ENCODE results near the gene PLEKHG2. TPM values are rescaled to one million over a fixed set of nuclear protein-coding genes. Genes with fewer than 3 reads are reported as not detected.
A peak's percentile ranks its signal among the peaks of the same experiment; 100 is the strongest.

Gene PLEKHG2
- total and polyA plus RNA-seq, 9 of the 15 experiments (the other 6 are each of a cell fraction or from before 2014, with no cell fraction given), result 0.98 to 45.7 (median 9.8) TPM

DNA sequence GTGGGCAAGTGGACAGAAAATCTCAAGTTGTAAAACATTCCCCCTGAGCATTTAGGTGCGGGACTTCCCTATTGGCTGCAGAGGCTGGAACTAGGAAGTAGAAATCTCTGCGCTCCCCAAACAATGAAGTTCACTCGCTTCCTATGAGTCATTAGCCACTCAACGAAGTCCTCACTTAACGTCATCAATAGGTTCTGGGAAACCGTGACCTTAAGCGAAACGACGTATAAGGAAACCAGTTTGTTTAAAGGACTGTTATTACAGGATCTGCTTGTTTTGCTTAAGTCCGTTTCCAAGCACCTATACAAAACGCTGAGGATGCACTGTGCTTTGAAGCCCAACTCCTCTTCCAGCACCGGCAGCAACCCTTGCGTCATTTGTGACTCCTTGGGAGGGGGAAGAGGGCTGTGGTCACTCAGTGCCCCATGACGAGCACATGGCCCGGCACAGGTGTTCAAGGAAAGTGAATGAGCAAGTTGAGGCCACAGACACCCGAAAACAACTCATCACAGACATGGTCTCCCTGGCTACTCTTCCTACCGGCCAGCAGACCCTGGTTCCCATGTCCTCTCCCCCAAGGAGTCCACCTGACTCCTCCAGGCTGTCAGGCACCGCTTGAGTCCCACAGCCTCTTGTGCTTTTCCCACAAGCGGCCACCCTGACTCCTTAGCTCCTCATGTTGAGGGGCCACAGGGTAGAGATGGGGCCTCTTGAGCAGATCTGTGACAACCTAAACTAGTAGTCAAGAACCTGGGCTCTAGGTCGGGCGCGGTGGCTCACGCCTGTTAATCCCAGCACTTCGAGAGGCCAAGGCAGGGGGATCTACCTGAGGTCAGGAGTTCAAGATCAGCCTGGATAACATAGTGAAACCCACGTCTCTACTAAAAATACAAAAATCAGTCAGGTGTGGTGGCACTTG is 18.5 kb downstream of the PLEKHG2 start (continued):
- TF ChIP-seq CTBP1 (IDR thresholded peaks at IDR 0.05; ENCODE audit: borderline replicate concordance) (peak; percentile 76; the same call in 1 of the 2 replicates), MAFF (IDR thresholded peaks at IDR 0.05; ENCODE audit: low read length) (0 out of 2 replicates have a peak, but pooled peaks have one; percentile 9), CC2D1A (IDR thresholded peaks at IDR 0.05) (no peak; the same call in 1 of the 2 replicates), KLF1 (tag; IDR thresholded peaks at IDR 0.05) (no peak), FOXK2 (conservative IDR thresholded peaks at IDR 0.05 in 1 of 2, IDR thresholded peaks at IDR 0.05 in 1 of 2; ENCODE audit: low read depth in 2 of 2) (peak; percentile 44 to 53; a peak in 2 of 4 replicates), POLR3A (IDR thresholded peaks at IDR 0.05; ENCODE audit: borderline replicate concordance, extremely low read depth, insufficient read depth, insufficient read length) (no peak), ZNF764 (CRISPR knock-in tag; IDR thresholded peaks at IDR 0.05; ENCODE audit: low read depth) (no peak), ZEB2 (IDR thresholded peaks at IDR 0.05) (no peak; the same call in 1 of the 2 replicates), ZNF76 (CRISPR knock-in tag; IDR thresholded peaks at IDR 0.05; ENCODE audit: borderline replicate concordance) (no peak), TBL1XR1 (IDR thresholded peaks at IDR 0.05; ENCODE audit: low read length in 2 of 2) (no peak), FOSL1 (tag; conservative IDR thresholded peaks at IDR 0.05) (peak; percentile 97)
- TF ChIP-seq, protein P1, sequence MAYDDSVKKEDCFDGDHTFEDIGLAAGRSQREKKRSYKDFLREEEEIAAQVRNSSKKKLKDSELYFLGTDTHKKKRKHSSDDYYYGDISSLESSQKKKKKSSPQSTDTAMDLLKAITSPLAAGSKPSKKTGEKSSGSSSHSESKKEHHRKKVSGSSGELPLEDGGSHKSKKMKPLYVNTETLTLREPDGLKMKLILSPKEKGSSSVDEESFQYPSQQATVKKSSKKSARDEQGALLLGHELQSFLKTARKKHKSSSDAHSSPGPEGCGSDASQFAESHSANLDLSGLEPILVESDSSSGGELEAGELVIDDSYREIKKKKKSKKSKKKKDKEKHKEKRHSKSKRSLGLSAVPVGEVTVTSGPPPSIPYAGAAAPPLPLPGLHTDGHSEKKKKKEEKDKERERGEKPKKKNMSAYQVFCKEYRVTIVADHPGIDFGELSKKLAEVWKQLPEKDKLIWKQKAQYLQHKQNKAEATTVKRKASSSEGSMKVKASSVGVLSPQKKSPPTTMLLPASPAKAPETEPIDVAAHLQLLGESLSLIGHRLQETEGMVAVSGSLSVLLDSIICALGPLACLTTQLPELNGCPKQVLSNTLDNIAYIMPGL (CRISPR knock-in tag; IDR thresholded peaks at IDR 0.05), result 0 out of 2 replicates have a peak, but pooled peaks have one; percentile 67
- TF ChIP-seq, protein P2, sequence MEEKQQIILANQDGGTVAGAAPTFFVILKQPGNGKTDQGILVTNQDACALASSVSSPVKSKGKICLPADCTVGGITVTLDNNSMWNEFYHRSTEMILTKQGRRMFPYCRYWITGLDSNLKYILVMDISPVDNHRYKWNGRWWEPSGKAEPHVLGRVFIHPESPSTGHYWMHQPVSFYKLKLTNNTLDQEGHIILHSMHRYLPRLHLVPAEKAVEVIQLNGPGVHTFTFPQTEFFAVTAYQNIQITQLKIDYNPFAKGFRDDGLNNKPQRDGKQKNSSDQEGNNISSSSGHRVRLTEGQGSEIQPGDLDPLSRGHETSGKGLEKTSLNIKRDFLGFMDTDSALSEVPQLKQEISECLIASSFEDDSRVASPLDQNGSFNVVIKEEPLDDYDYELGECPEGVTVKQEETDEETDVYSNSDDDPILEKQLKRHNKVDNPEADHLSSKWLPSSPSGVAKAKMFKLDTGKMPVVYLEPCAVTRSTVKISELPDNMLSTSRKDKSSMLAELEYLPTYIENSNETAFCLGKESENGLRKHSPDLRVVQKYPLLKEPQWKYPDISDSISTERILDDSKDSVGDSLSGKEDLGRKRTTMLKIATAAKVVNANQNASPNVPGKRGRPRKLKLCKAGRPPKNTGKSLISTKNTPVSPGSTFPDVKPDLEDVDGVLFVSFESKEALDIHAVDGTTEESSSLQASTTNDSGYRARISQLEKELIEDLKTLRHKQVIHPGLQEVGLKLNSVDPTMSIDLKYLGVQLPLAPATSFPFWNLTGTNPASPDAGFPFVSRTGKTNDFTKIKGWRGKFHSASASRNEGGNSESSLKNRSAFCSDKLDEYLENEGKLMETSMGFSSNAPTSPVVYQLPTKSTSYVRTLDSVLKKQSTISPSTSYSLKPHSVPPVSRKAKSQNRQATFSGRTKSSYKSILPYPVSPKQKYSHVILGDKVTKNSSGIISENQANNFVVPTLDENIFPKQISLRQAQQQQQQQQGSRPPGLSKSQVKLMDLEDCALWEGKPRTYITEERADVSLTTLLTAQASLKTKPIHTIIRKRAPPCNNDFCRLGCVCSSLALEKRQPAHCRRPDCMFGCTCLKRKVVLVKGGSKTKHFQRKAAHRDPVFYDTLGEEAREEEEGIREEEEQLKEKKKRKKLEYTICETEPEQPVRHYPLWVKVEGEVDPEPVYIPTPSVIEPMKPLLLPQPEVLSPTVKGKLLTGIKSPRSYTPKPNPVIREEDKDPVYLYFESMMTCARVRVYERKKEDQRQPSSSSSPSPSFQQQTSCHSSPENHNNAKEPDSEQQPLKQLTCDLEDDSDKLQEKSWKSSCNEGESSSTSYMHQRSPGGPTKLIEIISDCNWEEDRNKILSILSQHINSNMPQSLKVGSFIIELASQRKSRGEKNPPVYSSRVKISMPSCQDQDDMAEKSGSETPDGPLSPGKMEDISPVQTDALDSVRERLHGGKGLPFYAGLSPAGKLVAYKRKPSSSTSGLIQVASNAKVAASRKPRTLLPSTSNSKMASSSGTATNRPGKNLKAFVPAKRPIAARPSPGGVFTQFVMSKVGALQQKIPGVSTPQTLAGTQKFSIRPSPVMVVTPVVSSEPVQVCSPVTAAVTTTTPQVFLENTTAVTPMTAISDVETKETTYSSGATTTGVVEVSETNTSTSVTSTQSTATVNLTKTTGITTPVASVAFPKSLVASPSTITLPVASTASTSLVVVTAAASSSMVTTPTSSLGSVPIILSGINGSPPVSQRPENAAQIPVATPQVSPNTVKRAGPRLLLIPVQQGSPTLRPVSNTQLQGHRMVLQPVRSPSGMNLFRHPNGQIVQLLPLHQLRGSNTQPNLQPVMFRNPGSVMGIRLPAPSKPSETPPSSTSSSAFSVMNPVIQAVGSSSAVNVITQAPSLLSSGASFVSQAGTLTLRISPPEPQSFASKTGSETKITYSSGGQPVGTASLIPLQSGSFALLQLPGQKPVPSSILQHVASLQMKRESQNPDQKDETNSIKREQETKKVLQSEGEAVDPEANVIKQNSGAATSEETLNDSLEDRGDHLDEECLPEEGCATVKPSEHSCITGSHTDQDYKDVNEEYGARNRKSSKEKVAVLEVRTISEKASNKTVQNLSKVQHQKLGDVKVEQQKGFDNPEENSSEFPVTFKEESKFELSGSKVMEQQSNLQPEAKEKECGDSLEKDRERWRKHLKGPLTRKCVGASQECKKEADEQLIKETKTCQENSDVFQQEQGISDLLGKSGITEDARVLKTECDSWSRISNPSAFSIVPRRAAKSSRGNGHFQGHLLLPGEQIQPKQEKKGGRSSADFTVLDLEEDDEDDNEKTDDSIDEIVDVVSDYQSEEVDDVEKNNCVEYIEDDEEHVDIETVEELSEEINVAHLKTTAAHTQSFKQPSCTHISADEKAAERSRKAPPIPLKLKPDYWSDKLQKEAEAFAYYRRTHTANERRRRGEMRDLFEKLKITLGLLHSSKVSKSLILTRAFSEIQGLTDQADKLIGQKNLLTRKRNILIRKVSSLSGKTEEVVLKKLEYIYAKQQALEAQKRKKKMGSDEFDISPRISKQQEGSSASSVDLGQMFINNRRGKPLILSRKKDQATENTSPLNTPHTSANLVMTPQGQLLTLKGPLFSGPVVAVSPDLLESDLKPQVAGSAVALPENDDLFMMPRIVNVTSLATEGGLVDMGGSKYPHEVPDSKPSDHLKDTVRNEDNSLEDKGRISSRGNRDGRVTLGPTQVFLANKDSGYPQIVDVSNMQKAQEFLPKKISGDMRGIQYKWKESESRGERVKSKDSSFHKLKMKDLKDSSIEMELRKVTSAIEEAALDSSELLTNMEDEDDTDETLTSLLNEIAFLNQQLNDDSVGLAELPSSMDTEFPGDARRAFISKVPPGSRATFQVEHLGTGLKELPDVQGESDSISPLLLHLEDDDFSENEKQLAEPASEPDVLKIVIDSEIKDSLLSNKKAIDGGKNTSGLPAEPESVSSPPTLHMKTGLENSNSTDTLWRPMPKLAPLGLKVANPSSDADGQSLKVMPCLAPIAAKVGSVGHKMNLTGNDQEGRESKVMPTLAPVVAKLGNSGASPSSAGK (IDR thresholded peaks at IDR 0.05), result peak; percentile 98
